ENCODE measurements around the gene ABAT.

Gene ABAT

GRCh38 chr16:8656376-8656775 is 18.0 kb upstream of the ABAT start:
- no peak overlapping the region for H3K4me3 ChIP-seq (ENCODE audit: low read depth, low read length, poor library complexity, severe bottlenecking)
- no peak overlapping the region for H3K4me2 ChIP-seq (ENCODE audit: low read length)
- no peak overlapping the region for H2AFZ ChIP-seq (ENCODE audit: low read length)
- TF ChIP-seq EZH2 (IDR thresholded peaks at IDR 0.05; ENCODE audit: borderline replicate concordance, low read length): no peak
- TF ChIP-seq, protein P1, sequence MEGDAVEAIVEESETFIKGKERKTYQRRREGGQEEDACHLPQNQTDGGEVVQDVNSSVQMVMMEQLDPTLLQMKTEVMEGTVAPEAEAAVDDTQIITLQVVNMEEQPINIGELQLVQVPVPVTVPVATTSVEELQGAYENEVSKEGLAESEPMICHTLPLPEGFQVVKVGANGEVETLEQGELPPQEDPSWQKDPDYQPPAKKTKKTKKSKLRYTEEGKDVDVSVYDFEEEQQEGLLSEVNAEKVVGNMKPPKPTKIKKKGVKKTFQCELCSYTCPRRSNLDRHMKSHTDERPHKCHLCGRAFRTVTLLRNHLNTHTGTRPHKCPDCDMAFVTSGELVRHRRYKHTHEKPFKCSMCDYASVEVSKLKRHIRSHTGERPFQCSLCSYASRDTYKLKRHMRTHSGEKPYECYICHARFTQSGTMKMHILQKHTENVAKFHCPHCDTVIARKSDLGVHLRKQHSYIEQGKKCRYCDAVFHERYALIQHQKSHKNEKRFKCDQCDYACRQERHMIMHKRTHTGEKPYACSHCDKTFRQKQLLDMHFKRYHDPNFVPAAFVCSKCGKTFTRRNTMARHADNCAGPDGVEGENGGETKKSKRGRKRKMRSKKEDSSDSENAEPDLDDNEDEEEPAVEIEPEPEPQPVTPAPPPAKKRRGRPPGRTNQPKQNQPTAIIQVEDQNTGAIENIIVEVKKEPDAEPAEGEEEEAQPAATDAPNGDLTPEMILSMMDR (IDR thresholded peaks at IDR 0.05; ENCODE audit: low read length): no peak
- H3K9ac ChIP-seq (ENCODE audit: low read length): no peak overlapping the region
- H3K79me2 ChIP-seq (ENCODE audit: insufficient read depth, low read length): no peaks in the 10 kb centered on the region
- no peaks in the 10 kb centered on the region for H3K4me1 ChIP-seq (ENCODE audit: insufficient read depth, low read length, severe bottlenecking)
- H3K36me3 ChIP-seq (ENCODE audit: insufficient read depth, low read length): no peaks in the 10 kb centered on the region
- H3K9me3 ChIP-seq (ENCODE audit: low read length): no peaks in the 10 kb centered on the region
- no peak overlapping the region for H3K27ac ChIP-seq (ENCODE audit: low read depth, low read length, poor library complexity, severe bottlenecking)
- H4K20me1 ChIP-seq (ENCODE audit: insufficient read depth, low read length): no peaks in the 10 kb centered on the region
- H3K9me2 ChIP-seq (ENCODE audit: low read depth, low read length): no peaks in the 10 kb centered on the region
- H3K27me3 ChIP-seq (ENCODE audit: insufficient read depth, low read length): 0 out of 2 replicates have a peak, but pooled peaks cover 4% of the 10 kb centered on the region
- no peaks in the 10 kb centered on the region for H3F3A ChIP-seq (ENCODE audit: insufficient read depth, low read length)

DNA sequence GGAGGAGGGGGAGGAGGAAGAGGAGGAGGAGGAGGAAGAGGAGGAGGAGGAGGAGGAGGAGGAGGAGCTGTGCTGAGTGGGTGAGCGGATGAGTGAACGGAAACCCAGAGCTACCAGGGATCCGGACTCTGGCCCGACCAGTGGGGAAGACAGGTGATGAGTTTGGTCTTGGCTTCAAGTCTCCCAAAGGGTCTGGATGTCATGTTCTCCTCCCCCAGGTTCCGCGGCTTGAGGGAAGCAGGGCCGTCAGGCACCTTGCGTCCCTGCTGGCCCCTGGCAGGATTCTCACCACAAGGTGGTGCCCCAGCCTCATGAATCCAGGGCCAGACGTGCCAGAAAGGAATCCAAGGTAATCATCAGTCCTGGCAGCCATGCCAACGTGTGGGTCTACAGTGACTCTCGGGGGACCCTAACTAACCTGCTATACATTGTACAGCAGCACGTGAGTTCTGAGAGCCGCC is 13.5 kb upstream of the ABAT start:
- H3K27ac ChIP-seq (ENCODE audit: low read depth, low read length, poor library complexity, severe bottlenecking): no peak overlapping the region
- no peaks in the 10 kb centered on the region for H4K20me1 ChIP-seq (ENCODE audit: insufficient read depth, low read length)
- H3K36me3 ChIP-seq (ENCODE audit: insufficient read depth, low read length): no peaks in the 10 kb centered on the region
- H3K4me3 ChIP-seq (ENCODE audit: low read depth, low read length, poor library complexity, severe bottlenecking): no peak overlapping the region
- no peak overlapping the region for H3K4me2 ChIP-seq (ENCODE audit: low read length)
- H3K9me2 ChIP-seq (ENCODE audit: low read depth, low read length): no peaks in the 10 kb centered on the region
- H3K4me1 ChIP-seq (ENCODE audit: insufficient read depth, low read length, severe bottlenecking): no peaks in the 10 kb centered on the region
- 0 out of 2 replicates have a peak, but pooled peaks cover 4% of the 10 kb centered on the region for H3K27me3 ChIP-seq (ENCODE audit: insufficient read depth, low read length)
- no peaks in the 10 kb centered on the region for H3K9me3 ChIP-seq (ENCODE audit: low read length)
- H2AFZ ChIP-seq (ENCODE audit: low read length): no peak overlapping the region
- H3F3A ChIP-seq (ENCODE audit: insufficient read depth, low read length): no peaks in the 10 kb centered on the region
- H3K9ac ChIP-seq (ENCODE audit: low read length): no peak overlapping the region
- no peaks in the 10 kb centered on the region for H3K79me2 ChIP-seq (ENCODE audit: insufficient read depth, low read length)
- no peak for TF ChIP-seq EZH2 (IDR thresholded peaks at IDR 0.05; ENCODE audit: borderline replicate concordance, low read length)
- TF ChIP-seq, protein P1 (IDR thresholded peaks at IDR 0.05; ENCODE audit: low read length): peak; percentile 73

DNA sequence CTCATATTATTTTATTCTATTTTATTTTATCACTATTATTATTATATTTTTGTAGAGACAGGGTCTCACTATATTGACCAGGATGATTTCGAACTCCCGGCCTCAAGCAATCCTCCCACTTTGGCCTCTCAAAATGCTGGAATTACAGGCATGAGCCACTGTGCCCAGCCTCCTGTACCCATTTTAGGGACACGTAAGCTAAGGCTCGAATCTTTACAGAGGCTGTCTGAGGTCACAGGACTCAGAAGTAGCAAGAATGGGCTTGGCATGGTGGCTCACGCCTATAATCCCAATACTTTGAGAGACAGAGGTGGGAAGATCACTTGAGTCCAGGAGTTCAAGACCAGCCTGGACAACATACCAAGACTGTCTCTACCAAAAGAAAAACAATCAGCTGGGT is 12.7 kb upstream of the ABAT start:
- Histone ChIP-seq H3K9me3 (ENCODE audit: low read length) (no peaks in the 10 kb centered on the region), H3K4me2 (ENCODE audit: low read length) (no peak overlapping the region), H3K36me3 (ENCODE audit: insufficient read depth, low read length) (no peaks in the 10 kb centered on the region), H3K4me3 (ENCODE audit: low read depth, low read length, poor library complexity, severe bottlenecking) (no peak overlapping the region), H3K9ac (ENCODE audit: low read length) (no peak overlapping the region), H4K20me1 (ENCODE audit: insufficient read depth, low read length) (no peaks in the 10 kb centered on the region), H2AFZ (ENCODE audit: low read length) (no peak overlapping the region), H3K27me3 (ENCODE audit: insufficient read depth, low read length) (0 out of 2 replicates have a peak, but pooled peaks cover 4% of the 10 kb centered on the region), H3K79me2 (ENCODE audit: insufficient read depth, low read length) (no peaks in the 10 kb centered on the region), H3F3A (ENCODE audit: insufficient read depth, low read length) (no peaks in the 10 kb centered on the region), H3K9me2 (ENCODE audit: low read depth, low read length) (no peaks in the 10 kb centered on the region), H3K4me1 (ENCODE audit: insufficient read depth, low read length, severe bottlenecking) (no peaks in the 10 kb centered on the region), H3K27ac (ENCODE audit: low read depth, low read length, poor library complexity, severe bottlenecking) (no peak overlapping the region)
- TF ChIP-seq, protein P1 (IDR thresholded peaks at IDR 0.05; ENCODE audit: low read length): no peak
- TF ChIP-seq EZH2 (IDR thresholded peaks at IDR 0.05; ENCODE audit: borderline replicate concordance, low read length): no peak

Measured in OCI-LY1 (cell line).